ENCODE results near the gene RIIAD1. TPM values are rescaled to one million over a fixed set of nuclear protein-coding genes. Genes with fewer than 3 reads are reported as not detected.

RIIAD1 gene
- polyA plus RNA-seq, 3 donors: not detected

- Histone ChIP-seq H3K9me3 (replicated peaks in 1 of 2; ENCODE audit: control insufficient read depth in 1 of 2, insufficient read depth in 1 of 2, low read length in 2 of 2) (no peaks in the 10 kb centered on the region), H4K20me1 (ENCODE audit: insufficient read depth, low read length) (no peaks in the 10 kb centered on the region), H3K4me3 (replicated peaks in 1 of 3; ENCODE audit: low read depth in 2 of 3, low read length in 3 of 3) (no peak overlapping the region), H3K27me3 (ENCODE audit: control insufficient read depth in 2 of 2, insufficient read depth in 2 of 2, low read length in 2 of 2) (peaks cover 40 to 65% of the 10 kb centered on the region in 2 donors), H3K9ac (ENCODE audit: insufficient read depth, low read length, poor library complexity, severe bottlenecking) (no peak overlapping the region), H3K79me2 (ENCODE audit: insufficient read depth, low read length) (no peaks in the 10 kb centered on the region), H3K27ac (ENCODE audit: low read depth in 1 of 2, low read length in 2 of 2) (no peak overlapping the region), H3K36me3 (replicated peaks in 1 of 2; ENCODE audit: control insufficient read depth in 1 of 2, insufficient read depth in 2 of 2, low read length in 2 of 2) (no peaks in the 10 kb centered on the region), H3K4me1 (ENCODE audit: control insufficient read depth in 1 of 2, insufficient read depth in 2 of 2, low read length in 2 of 2) (peaks cover 6 to 9% of the 10 kb centered on the region in 2 donors), H2AFZ (ENCODE audit: insufficient read depth, low read depth, low read length, poor library complexity, severe bottlenecking) (no peak overlapping the region), H3K4me2 (replicated peaks; ENCODE audit: extremely low read depth, low read length, poor library complexity, severe bottlenecking) (no peak overlapping the region)
- Mint-ChIP-seq H3K36me3 (peaks cover 4 to 6% of the 10 kb centered on the region in 2 donors), H3K4me1 (peaks cover 16% of the 10 kb centered on the region), H3K27me3 (ENCODE audit: low read depth in 3 of 3) (peaks cover 59 to 69% (median 66%) of the 10 kb centered on the region in 3 donors), H3K4me3 (peak overlapping the region in 1 of 2 donors; percentile 64), H3K27ac (peak overlapping the region in 1 of 7 donors; percentile 12), H3K9me3 (peaks cover 0 to 11% (median 4%) of the 10 kb centered on the region in 7 donors)
- no peak for TF ChIP-seq CTCF (IDR thresholded peaks at IDR 0.05)
- intact Hi-C loops (cut with micrococcal nuclease): no loop called here
- no peak for DNase-seq
- 60% methylated on average over 12 of the region's 17 CpGs for WGBS (ENCODE audit: insufficient coverage)
These were observed 5.5 kb upstream of the RIIAD1 start for GRCh38 chr1:151715726-151716404.

GRCh38 chr1:151716405-151716762 lies 4.9 kb upstream of the RIIAD1 start:
- Histone ChIP-seq H3K9me3 (replicated peaks in 1 of 2; ENCODE audit: control insufficient read depth in 1 of 2, insufficient read depth in 1 of 2, low read length in 2 of 2) (no peaks in the 10 kb centered on the region), H3K9ac (ENCODE audit: insufficient read depth, low read length, poor library complexity, severe bottlenecking) (no peak overlapping the region), H3K4me1 (ENCODE audit: control insufficient read depth in 1 of 2, insufficient read depth in 2 of 2, low read length in 2 of 2) (peaks cover 9 to 13% of the 10 kb centered on the region in 2 donors), H2AFZ (ENCODE audit: insufficient read depth, low read depth, low read length, poor library complexity, severe bottlenecking) (no peak overlapping the region), H3K27me3 (ENCODE audit: control insufficient read depth in 2 of 2, insufficient read depth in 2 of 2, low read length in 2 of 2) (peaks cover 40 to 65% of the 10 kb centered on the region in 2 donors), H3K27ac (ENCODE audit: low read depth in 1 of 2, low read length in 2 of 2) (no peak overlapping the region), H4K20me1 (ENCODE audit: insufficient read depth, low read length) (no peaks in the 10 kb centered on the region), H3K36me3 (replicated peaks in 1 of 2; ENCODE audit: control insufficient read depth in 1 of 2, insufficient read depth in 2 of 2, low read length in 2 of 2) (no peaks in the 10 kb centered on the region), H3K79me2 (ENCODE audit: insufficient read depth, low read length) (no peaks in the 10 kb centered on the region), H3K4me3 (replicated peaks in 1 of 3; ENCODE audit: low read depth in 2 of 3, low read length in 3 of 3) (no peak overlapping the region), H3K4me2 (replicated peaks; ENCODE audit: extremely low read depth, low read length, poor library complexity, severe bottlenecking) (no peak overlapping the region)
- Mint-ChIP-seq H3K4me1 (peaks cover 20% of the 10 kb centered on the region), H3K27me3 (ENCODE audit: low read depth in 3 of 3) (peaks cover 62 to 72% (median 69%) of the 10 kb centered on the region in 3 donors), H3K9me3 (peaks cover 0 to 14% (median 4%) of the 10 kb centered on the region in 7 donors), H3K27ac (no peak overlapping the region), H3K4me3 (peak overlapping the region in 1 of 2 donors; percentile 64), H3K36me3 (peaks cover 4 to 6% of the 10 kb centered on the region in 2 donors)
- no peak for TF ChIP-seq CTCF (IDR thresholded peaks at IDR 0.05)
- 16% methylated on average over 6 of the region's 11 CpGs for WGBS (ENCODE audit: insufficient coverage)
- no peak for DNase-seq
- intact Hi-C loops (cut with micrococcal nuclease): no loop called here

All from CD14-positive monocyte (primary cell).